Tibial nerve (tissue), 4 donors: Measurements from ENCODE around the gene SLC27A4. TPM values are rescaled to one million over a fixed set of nuclear protein-coding genes. Genes with fewer than 3 reads are reported as not detected.

Experiments
- DNase-seq, 2 donors: peaks; one replicate each; pipeline ENCODE4 v3.0.0-alpha.2; 2019; ENCODE audit warnings: low spot score in 2 of 2
- H3K27ac ChIP-seq, 4 donors: fragments of 200-600 bp; sonication (generic) in 3 of 4; one replicate each; pipeline ENCODE4 v1.5.1; 2017 to 2019; ENCODE audit warnings: mild to moderate bottlenecking in 1 of 4
- H3K27me3 ChIP-seq, 2 donors: fragments of 200-600 bp; sonication (generic) in 1 of 2; one replicate each; pipeline versions ENCODE4 v1.5.1 to v1.6.0; 2017 to 2019
- H3K36me3 ChIP-seq, 3 donors: fragments of 200-600 bp; sonication (generic); one replicate each; pipeline ENCODE4 v1.5.1; 2018 to 2019
- H3K4me1 ChIP-seq, 4 donors: fragments of 200-600 bp; sonication (generic) in 3 of 4; one replicate each; pipeline ENCODE4 v1.5.1; 2017 to 2019
- H3K4me3 ChIP-seq, 4 donors: fragments of 200-600 bp; sonication (generic) in 3 of 4; one replicate each; pipeline ENCODE4 v1.5.1; 2017 to 2019; ENCODE audit warnings: mild to moderate bottlenecking in 1 of 4, moderate library complexity in 1 of 4
- H3K9me3 ChIP-seq, 4 donors: fragments of 200-600 bp; sonication (generic) in 3 of 4; one replicate each; pipeline ENCODE4 v1.5.1; 2017 to 2019
- CTCF ChIP-seq, 5 experiments: fragments of 200-600 bp in 3 of 5; fragments of 450-650 bp in 2 of 5; sonication (generic) in 3 of 5; IDR thresholded peaks; one replicate each; pipeline ENCODE4 v1.5.1; 2016 to 2019; ENCODE audit warnings: antibody characterized with exemption in 5 of 5, mild to moderate bottlenecking in 3 of 5, moderate library complexity in 2 of 5
- EP300 ChIP-seq, 2 donors: sonication (generic); formaldehyde crosslinking; IDR thresholded peaks; one replicate each; pipeline ENCODE4 v1.6.1; 2017; ENCODE audit warnings: antibody characterized with exemption in 2 of 2, mild to moderate bottlenecking in 1 of 2
- POLR2A ChIP-seq, 2 donors: fragments of 450-650 bp; IDR thresholded peaks; one replicate each; pipeline ENCODE4 v1.6.1; 2017; ENCODE audit warnings: antibody characterized with exemption in 2 of 2, mild to moderate bottlenecking in 2 of 2, moderate library complexity in 2 of 2
- WGBS, 2 donors: methylation state at CpG; one replicate each; pipeline ENCODE4 v1.1.5; 2018; 5-methylcytosine and 5-hydroxymethylcytosine counted together
- total RNA-seq, 4 donors: library from RNA; depleted of rRNA; stranded (reverse); fragments of >200 nt; gene quantifications; one replicate each; pipeline ENCODE4 v1.1.0, GENCODE V29; 2016

SLC27A4 gene
- total RNA-seq, 4 donors from 2014 or later: 13.5 to 33.3 (median 18.0) TPM

GRCh38 chr9:128317629-128318028 is 22.7 kb upstream of the SLC27A4 start:
- WGBS, 2 donors: 42 to 58% methylated on average over 2 of the region's 2 CpGs
- Histone ChIP-seq H3K36me3 (peaks cover 0 to 71% (median 8%) of the 10 kb centered on the region in 3 donors), H3K9me3 (no peaks in the 10 kb centered on the region), H3K27me3 (no peaks in the 10 kb centered on the region), H3K27ac (no peak overlapping the region), H3K4me1 (peaks cover 0 to 13% (median 8%) of the 10 kb centered on the region in 4 donors), H3K4me3 (no peak overlapping the region)
- DNase-seq: no peak
- no peak for TF ChIP-seq EP300 (IDR thresholded peaks at IDR 0.05)
- TF ChIP-seq CTCF (IDR thresholded peaks at IDR 0.05): no peak
- no peak for TF ChIP-seq POLR2A (IDR thresholded peaks at IDR 0.05)

DNA sequence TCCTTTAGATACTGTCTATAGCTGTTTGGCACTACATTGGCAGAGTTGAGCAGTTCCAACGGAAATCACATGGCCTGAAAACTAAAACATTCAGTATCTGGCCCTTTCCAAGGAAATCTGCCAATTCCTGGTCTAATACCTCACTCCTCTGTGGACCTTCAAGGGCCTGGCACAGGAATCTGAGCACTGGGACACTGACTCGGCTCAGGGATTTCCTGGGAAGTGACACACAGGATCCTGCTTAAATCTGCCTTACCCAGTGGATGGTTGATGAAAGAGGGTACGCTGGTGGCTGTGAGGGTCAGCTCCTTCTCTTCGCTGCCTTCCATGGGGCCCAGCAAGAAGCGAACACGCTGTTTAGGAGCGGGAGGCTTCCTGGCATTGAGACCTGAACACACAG is 19.0 kb upstream of the SLC27A4 start:
- 80 to 83% methylated on average over 7 of the region's 7 CpGs for WGBS, 2 donors
- TF ChIP-seq POLR2A (IDR thresholded peaks at IDR 0.05) (no peak), EP300 (IDR thresholded peaks at IDR 0.05) (no peak), CTCF (IDR thresholded peaks at IDR 0.05) (no peak)
- Histone ChIP-seq H3K27ac (peak overlapping the region in 1 of 4 donors; percentile 90), H3K36me3 (peaks cover 0 to 48% (median 7%) of the 10 kb centered on the region in 3 donors), H3K4me1 (peaks cover 0 to 41% (median 21%) of the 10 kb centered on the region in 4 donors), H3K27me3 (no peaks in the 10 kb centered on the region), H3K4me3 (peak overlapping the region; percentile 71 to 98 (median 78)), H3K9me3 (no peaks in the 10 kb centered on the region)
- no peak for DNase-seq

DNA sequence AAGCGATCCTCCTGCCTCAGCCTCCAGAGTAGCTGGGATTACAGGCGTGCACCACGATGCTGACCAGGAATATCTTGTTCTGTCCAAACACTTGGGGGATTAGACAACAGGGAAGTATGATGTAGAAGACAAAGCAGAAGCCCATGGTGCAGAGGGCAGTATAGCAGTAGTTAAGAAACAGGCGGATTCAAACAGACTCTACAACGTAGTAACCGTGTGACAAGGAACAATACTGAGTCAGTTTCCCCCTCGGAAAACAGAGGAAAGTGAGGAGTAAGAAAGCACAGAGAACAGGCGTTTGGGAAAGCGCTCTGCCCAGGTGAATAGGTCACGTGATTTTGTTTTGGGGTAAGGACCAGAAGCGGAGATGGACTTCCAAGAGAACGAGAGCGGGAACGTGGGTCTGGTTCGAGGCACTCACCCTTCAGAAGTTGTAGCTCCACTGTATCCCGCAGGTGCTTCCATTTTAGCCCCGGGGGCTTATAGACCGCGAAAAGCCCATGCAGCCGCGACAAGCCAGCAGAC is 18.4 kb upstream of the SLC27A4 start:
- H3K4me1 ChIP-seq: peaks cover 0 to 41% (median 21%) of the 10 kb centered on the region in 4 donors
- TF ChIP-seq CTCF (IDR thresholded peaks at IDR 0.05) (no peak), POLR2A (IDR thresholded peaks at IDR 0.05) (no peak), EP300 (IDR thresholded peaks at IDR 0.05) (no peak)
- H3K9me3 ChIP-seq: no peaks in the 10 kb centered on the region
- DNase-seq: no peak
- H3K36me3 ChIP-seq: peaks cover 0 to 48% (median 13%) of the 10 kb centered on the region in 3 donors
- H3K27ac ChIP-seq: peak overlapping the region in 3 of 4 donors; percentile 81 to 90 (median 86)
- H3K27me3 ChIP-seq: no peaks in the 10 kb centered on the region
- peak overlapping the region; percentile 71 to 98 (median 78) for H3K4me3 ChIP-seq
- 1 to 2% methylated on average over 21 of the region's 21 CpGs for WGBS, 2 donors

GRCh38 chr9:128322404-128323211 is 17.7 kb upstream of the SLC27A4 start, which contains the start of the genes COQ4 and TRUB2:
Gene COQ4, plus strand, starts transcription at chr9:128322839. Its CDS starts 20 bp downstream, at chr9:128322859.
Gene TRUB2, minus strand, starts transcription at chr9:128322447. Its CDS starts 39 bp downstream, at chr9:128322408.
- no peaks in the 10 kb centered on the region for H3K9me3 ChIP-seq
- peak within 1 kb of the TSS; percentile 71 to 98 (median 78) for H3K4me3 ChIP-seq
- 0 to 1% methylated on average over 29 to 80 of the region's 83 CpGs for WGBS, 2 donors
- peaks cover 0 to 41% (median 21%) of the 10 kb centered on the region in 4 donors for H3K4me1 ChIP-seq
- peak in 2 of 5 experiments; percentile 29 to 61 for TF ChIP-seq CTCF (IDR thresholded peaks at IDR 0.05)
- peak in 1 of 2 donors; percentile 90 for TF ChIP-seq EP300 (IDR thresholded peaks at IDR 0.05)
- TF ChIP-seq POLR2A (IDR thresholded peaks at IDR 0.05): peak in 1 of 2 donors; percentile 42
- H3K36me3 ChIP-seq: peaks cover 0 to 48% (median 13%) of the 10 kb centered on the region in 3 donors
- no peaks in the 10 kb centered on the region for H3K27me3 ChIP-seq
- H3K27ac ChIP-seq: peak within 1 kb of the TSS; percentile 45 to 90 (median 84)
- peak; percentile 88 to 93 for DNase-seq
